ENCODE data around the gene SP6.

SP6 gene

GRCh38 chr17:47800686-47801085, 50.3 kb downstream of the SP6 start:
- Histone ChIP-seq H3K9ac (ENCODE audit: low read depth, low read length) (no peak overlapping the region), H3K4me1 (ENCODE audit: control insufficient read depth, insufficient read depth, low read length) (no peaks in the 10 kb centered on the region), H3K36me3 (ENCODE audit: control insufficient read depth, insufficient read depth, low read length) (no peaks in the 10 kb centered on the region), H3K27me3 (ENCODE audit: control insufficient read depth, insufficient read depth, low read length) (no peaks in the 10 kb centered on the region), H3K4me3 (ENCODE audit: low read depth, low read length) (no peak overlapping the region), H3K27ac (ENCODE audit: low read depth, low read length) (no peak overlapping the region), H3K9me3 (ENCODE audit: control insufficient read depth, insufficient read depth, low read length) (no peaks in the 10 kb centered on the region)

- Histone ChIP-seq H3K4me3 (ENCODE audit: low read depth, low read length) (no peak overlapping the region), H3K4me1 (ENCODE audit: control insufficient read depth, insufficient read depth, low read length) (no peaks in the 10 kb centered on the region), H3K9ac (ENCODE audit: low read depth, low read length) (no peak overlapping the region), H3K9me3 (ENCODE audit: control insufficient read depth, insufficient read depth, low read length) (no peaks in the 10 kb centered on the region), H3K27me3 (ENCODE audit: control insufficient read depth, insufficient read depth, low read length) (peaks cover 15% of the 10 kb centered on the region), H3K36me3 (ENCODE audit: control insufficient read depth, insufficient read depth, low read length) (no peaks in the 10 kb centered on the region), H3K27ac (ENCODE audit: low read depth, low read length) (no peak overlapping the region)
These were observed 53.2 kb downstream of the SP6 start for GRCh38 chr17:47797797-47798196.

Measured in HUES48 (cell line).